GM12801 (cell line): ENCODE results near the gene DUS1L.

Source experiments
- TF ChIP-seq, protein P1 (sequence below): IDR thresholded peaks from one replicate; pipeline ENCODE4 v1.5.1; 2011; ENCODE audit warnings: control low read depth; ENCODE audit not compliant: insufficient read length; ENCODE audit errors: extremely low read depth

Gene DUS1L

GRCh38 chr17:82098939-82099763 is 33.5 kb upstream of the DUS1L start:
- TF ChIP-seq, protein P1, sequence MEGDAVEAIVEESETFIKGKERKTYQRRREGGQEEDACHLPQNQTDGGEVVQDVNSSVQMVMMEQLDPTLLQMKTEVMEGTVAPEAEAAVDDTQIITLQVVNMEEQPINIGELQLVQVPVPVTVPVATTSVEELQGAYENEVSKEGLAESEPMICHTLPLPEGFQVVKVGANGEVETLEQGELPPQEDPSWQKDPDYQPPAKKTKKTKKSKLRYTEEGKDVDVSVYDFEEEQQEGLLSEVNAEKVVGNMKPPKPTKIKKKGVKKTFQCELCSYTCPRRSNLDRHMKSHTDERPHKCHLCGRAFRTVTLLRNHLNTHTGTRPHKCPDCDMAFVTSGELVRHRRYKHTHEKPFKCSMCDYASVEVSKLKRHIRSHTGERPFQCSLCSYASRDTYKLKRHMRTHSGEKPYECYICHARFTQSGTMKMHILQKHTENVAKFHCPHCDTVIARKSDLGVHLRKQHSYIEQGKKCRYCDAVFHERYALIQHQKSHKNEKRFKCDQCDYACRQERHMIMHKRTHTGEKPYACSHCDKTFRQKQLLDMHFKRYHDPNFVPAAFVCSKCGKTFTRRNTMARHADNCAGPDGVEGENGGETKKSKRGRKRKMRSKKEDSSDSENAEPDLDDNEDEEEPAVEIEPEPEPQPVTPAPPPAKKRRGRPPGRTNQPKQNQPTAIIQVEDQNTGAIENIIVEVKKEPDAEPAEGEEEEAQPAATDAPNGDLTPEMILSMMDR: no peak

DNA sequence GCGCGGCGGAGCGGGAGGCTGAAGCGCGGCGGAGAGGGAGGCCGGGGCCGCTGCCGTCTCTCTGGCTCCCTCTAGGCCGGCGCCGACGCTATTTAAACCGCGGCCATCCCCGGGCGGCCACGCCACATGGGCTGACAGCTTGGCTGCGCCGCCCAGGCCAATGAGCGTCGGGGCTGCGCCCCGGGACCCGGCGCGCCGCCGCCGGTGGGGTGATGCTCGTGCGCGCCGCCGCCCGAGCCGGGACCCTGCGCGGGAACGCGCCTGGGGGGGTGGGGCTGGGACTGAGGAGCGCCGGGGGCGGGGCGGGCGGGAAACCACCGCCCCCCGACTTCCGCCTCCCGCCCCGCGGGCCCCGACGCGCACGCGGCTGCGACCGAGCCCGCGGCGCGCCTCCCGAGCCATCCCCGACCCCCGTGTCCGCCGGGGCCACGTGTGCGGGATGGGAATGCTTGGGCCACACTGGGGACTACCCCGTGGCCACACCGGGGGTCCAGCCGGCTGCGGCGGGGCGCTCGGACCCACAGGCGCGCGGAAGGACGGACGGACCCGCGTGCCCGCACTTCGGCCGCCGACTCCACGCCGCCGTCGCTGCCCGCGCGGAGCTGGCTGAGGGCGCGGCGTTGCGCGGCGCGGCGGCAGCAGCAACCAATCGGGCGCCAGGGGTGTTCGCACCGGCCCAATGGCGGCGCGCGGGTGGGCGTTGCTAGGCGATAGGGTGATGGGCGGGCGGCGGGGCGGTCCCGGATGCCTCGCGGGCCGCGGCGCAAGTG is 32.8 kb upstream of the DUS1L start, which contains the start of gene FASN:
TSS of gene FASN (minus strand) at position 68 of the 770 bp plus-strand sequence. CDS start 1,791 bp downstream, outside the sequence.
- TF ChIP-seq, protein P1: no peak

GRCh38 chr17:82097919-82098168 is 32.2 kb upstream of the DUS1L start:
- TF ChIP-seq, protein P1: no peak

GRCh38 chr17:82097184-82097918 is 31.7 kb upstream of the DUS1L start:
- TF ChIP-seq, protein P1: no peak

GRCh38 chr17:82096709-82097183 is 31.1 kb upstream of the DUS1L start:
- TF ChIP-seq, protein P1: no peak

GRCh38 chr17:82095777-82096708 is 30.4 kb upstream of the DUS1L start:
- TF ChIP-seq, protein P1: no peak
